WTC11 (cell line): ENCODE measurements around the gene AMDHD2. TPM values are rescaled to one million over a fixed set of nuclear protein-coding genes. Genes with fewer than 3 reads are reported as not detected.

ENCODE experiments used
- ATF1 ChIP-seq: sonication (generic); formaldehyde crosslinking; IDR thresholded peaks from 2 replicates; pipeline ENCODE4 v1.8.1; 2023; ENCODE audit warnings: mild to moderate bottlenecking, moderate library complexity, missing genetic modification reagents
- CREB1 ChIP-seq: sonication (generic); formaldehyde crosslinking; IDR thresholded peaks from 2 replicates; pipeline ENCODE4 v1.8.0; 2023; ENCODE audit warnings: mild to moderate bottlenecking, missing genetic modification reagents
- CREM ChIP-seq: sonication (generic); formaldehyde crosslinking; IDR thresholded peaks from 2 replicates; pipeline ENCODE4 v1.8.1; 2022; ENCODE audit warnings: mild to moderate bottlenecking, missing genetic modification reagents, moderate library complexity
- EMX1 ChIP-seq: fragments of 250-450 bp; sonication (Bioruptor Pico); IDR thresholded peaks from 2 replicates; pipeline ENCODE4 v1.8.0; 2021; ENCODE audit warnings: mild to moderate bottlenecking
- FOXJ3 ChIP-seq: sonication (generic); formaldehyde crosslinking; IDR thresholded peaks from 2 replicates; pipeline ENCODE4 v1.9.0; 2021; ENCODE audit warnings: missing genetic modification reagents, mild to moderate bottlenecking, borderline replicate concordance
- FOXK1 ChIP-seq: sonication (generic); formaldehyde crosslinking; IDR thresholded peaks from 2 replicates; pipeline ENCODE4 v1.8.0; 2022; ENCODE audit warnings: mild to moderate bottlenecking, moderate library complexity, missing genetic modification reagents
- FOXP1 ChIP-seq: sonication (generic); formaldehyde crosslinking; IDR thresholded peaks from 2 replicates; pipeline ENCODE4 v1.8.0; 2022; ENCODE audit warnings: missing genetic modification reagents, mild to moderate bottlenecking, moderate library complexity, borderline replicate concordance
- HMGA2 ChIP-seq: fragments of 250-450 bp; sonication (Bioruptor Pico); IDR thresholded peaks from 2 replicates; pipeline ENCODE4 v1.4.0; 2021; ENCODE audit warnings: mild to moderate bottlenecking, moderate library complexity
- MYBL2 ChIP-seq: sonication (generic); formaldehyde crosslinking; IDR thresholded peaks from 2 replicates; pipeline ENCODE4 v1.8.1; 2023; ENCODE audit warnings: mild to moderate bottlenecking, moderate library complexity, missing genetic modification reagents
- NFE2L1 ChIP-seq: sonication (generic); formaldehyde crosslinking; IDR thresholded peaks from 2 replicates; pipeline ENCODE4 v1.8.1; 2023; ENCODE audit warnings: missing genetic modification reagents
- NR1H2 ChIP-seq: sonication (generic); formaldehyde crosslinking; IDR thresholded peaks from 2 replicates; pipeline ENCODE4 v1.9.0; 2021; ENCODE audit warnings: mild to moderate bottlenecking, moderate library complexity, missing genetic modification reagents
- PRRX2 ChIP-seq: fragments of 250-450 bp; sonication (Bioruptor Pico); IDR thresholded peaks from 2 replicates; pipeline ENCODE4 v1.8.0; 2021; ENCODE audit warnings: mild to moderate bottlenecking
- RORB ChIP-seq: fragments of 250-450 bp; sonication (Bioruptor Pico); IDR thresholded peaks from 2 replicates; pipeline ENCODE4 v1.9.0; 2021; ENCODE audit warnings: mild to moderate bottlenecking
- TEAD4 ChIP-seq: sonication (generic); formaldehyde crosslinking; IDR thresholded peaks from 2 replicates; pipeline ENCODE4 v1.8.0; 2022; ENCODE audit warnings: mild to moderate bottlenecking, missing genetic modification reagents
- ZNF121 ChIP-seq: sonication (generic); formaldehyde crosslinking; IDR thresholded peaks from 2 replicates; pipeline ENCODE4 v1.8.0; 2023; ENCODE audit warnings: missing genetic modification reagents
- ZNF138 ChIP-seq: sonication (generic); formaldehyde crosslinking; conservative IDR thresholded peaks from 2 replicates; pipeline ENCODE4 v1.8.1; 2022; ENCODE audit warnings: mild to moderate bottlenecking, moderate library complexity, missing genetic modification reagents
- ZNF219 ChIP-seq: sonication (generic); formaldehyde crosslinking; IDR thresholded peaks from 2 replicates; pipeline ENCODE4 v1.8.0; 2023; ENCODE audit warnings: missing genetic modification reagents, mild to moderate bottlenecking, borderline replicate concordance
- ZNF232 ChIP-seq: sonication (generic); formaldehyde crosslinking; IDR thresholded peaks from 2 replicates; pipeline ENCODE4 v1.8.0; 2022; ENCODE audit warnings: mild to moderate bottlenecking, missing genetic modification reagents
- ZNF416 ChIP-seq: fragments of 250-450 bp; sonication (Bioruptor Pico); IDR thresholded peaks from 2 replicates; pipeline ENCODE4 v1.9.0; 2021; ENCODE audit warnings: mild to moderate bottlenecking, inconsistent platforms
- total RNA-seq: library from RNA; stranded (reverse); gene quantifications from 3 replicates; pipeline ENCODE4 v1.2.3, GENCODE V29; 2021
- TF ChIP-seq, protein P1 (sequence below): sonication (generic); formaldehyde crosslinking; IDR thresholded peaks from 2 replicates; pipeline ENCODE4 v1.8.1; 2023; ENCODE audit warnings: mild to moderate bottlenecking, moderate library complexity, missing genetic modification reagents
- TF ChIP-seq, protein P2 (sequence below): sonication (generic); formaldehyde crosslinking; IDR thresholded peaks from 2 replicates; pipeline ENCODE4 v1.8.1; 2023; ENCODE audit warnings: mild to moderate bottlenecking, missing genetic modification reagents, borderline replicate concordance
- TF ChIP-seq, protein P3 (sequence below): sonication (generic); formaldehyde crosslinking; IDR thresholded peaks from 2 replicates; pipeline ENCODE4 v1.8.1; 2022; ENCODE audit warnings: mild to moderate bottlenecking, moderate library complexity, missing genetic modification reagents
- TF ChIP-seq, protein P4 (sequence below): sonication (generic); formaldehyde crosslinking; IDR thresholded peaks from 2 replicates; pipeline ENCODE4 v1.8.1; 2022; ENCODE audit warnings: low read depth, mild to moderate bottlenecking, moderate library complexity, missing genetic modification reagents, borderline replicate concordance
- TF ChIP-seq, protein P5 (sequence below): sonication (generic); formaldehyde crosslinking; conservative IDR thresholded peaks from 2 replicates; pipeline ENCODE4 v1.8.1; 2023; ENCODE audit warnings: mild to moderate bottlenecking, low read depth, missing genetic modification reagents, moderate library complexity
- TF ChIP-seq, protein P6 (sequence below): fragments of 250-450 bp; sonication (Bioruptor Pico); IDR thresholded peaks from 2 replicates; pipeline ENCODE4 v1.8.0; 2021; ENCODE audit warnings: mild to moderate bottlenecking
- TF ChIP-seq, protein P7 (sequence below): sonication (generic); formaldehyde crosslinking; IDR thresholded peaks from 2 replicates; pipeline ENCODE4 v1.8.0; 2023; ENCODE audit warnings: missing genetic modification reagents

AMDHD2 gene
- total RNA-seq, 1 experiment from 2014 or later: 70.9 TPM

DNA sequence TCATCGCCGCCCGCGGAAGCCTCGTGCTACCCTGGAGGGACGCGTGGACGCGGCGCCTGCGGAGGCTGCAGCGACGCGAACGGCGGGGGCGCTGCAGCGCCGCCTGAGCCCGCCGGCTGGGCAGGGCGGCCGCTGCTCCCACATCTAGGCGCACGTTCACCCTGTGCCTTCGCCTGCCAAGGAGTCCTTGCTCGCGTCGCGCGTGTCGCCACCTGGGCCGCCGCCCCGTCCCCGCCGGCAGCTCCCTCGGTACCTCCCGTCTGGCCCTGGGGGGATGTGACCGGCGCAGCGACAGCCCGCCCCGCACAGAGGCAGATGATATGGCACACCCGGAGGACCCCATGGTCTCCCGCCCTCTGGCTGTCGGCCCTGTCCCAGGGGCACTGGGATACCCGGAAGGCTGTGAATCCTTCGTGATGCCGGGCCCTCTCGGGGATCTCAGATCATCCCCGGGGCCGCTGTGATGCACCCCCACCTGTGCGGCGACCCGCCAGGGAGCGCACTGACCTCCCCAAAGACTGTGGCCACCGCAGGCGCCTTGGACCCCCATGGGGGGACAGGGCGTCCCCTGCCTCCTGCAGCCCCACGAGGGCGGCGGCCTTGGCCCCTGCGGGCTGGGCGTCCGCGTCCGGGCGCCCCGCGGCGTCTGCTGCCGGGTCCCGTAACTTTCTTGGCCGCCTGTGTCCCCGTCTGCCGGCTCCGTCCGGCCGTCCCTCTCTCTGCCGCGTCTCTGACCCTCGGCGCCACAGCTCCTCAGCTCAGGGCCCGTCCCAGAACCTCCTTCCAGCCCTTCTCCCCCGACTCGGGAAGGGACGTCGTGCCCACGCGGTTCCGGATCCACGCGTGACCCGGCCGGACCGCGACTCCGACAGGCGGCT, 45.9 kb upstream of the AMDHD2 start (continued):
- TF ChIP-seq, protein P1, sequence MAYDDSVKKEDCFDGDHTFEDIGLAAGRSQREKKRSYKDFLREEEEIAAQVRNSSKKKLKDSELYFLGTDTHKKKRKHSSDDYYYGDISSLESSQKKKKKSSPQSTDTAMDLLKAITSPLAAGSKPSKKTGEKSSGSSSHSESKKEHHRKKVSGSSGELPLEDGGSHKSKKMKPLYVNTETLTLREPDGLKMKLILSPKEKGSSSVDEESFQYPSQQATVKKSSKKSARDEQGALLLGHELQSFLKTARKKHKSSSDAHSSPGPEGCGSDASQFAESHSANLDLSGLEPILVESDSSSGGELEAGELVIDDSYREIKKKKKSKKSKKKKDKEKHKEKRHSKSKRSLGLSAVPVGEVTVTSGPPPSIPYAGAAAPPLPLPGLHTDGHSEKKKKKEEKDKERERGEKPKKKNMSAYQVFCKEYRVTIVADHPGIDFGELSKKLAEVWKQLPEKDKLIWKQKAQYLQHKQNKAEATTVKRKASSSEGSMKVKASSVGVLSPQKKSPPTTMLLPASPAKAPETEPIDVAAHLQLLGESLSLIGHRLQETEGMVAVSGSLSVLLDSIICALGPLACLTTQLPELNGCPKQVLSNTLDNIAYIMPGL (CRISPR knock-in tag): peak; percentile 60
- TF ChIP-seq, protein P2, sequence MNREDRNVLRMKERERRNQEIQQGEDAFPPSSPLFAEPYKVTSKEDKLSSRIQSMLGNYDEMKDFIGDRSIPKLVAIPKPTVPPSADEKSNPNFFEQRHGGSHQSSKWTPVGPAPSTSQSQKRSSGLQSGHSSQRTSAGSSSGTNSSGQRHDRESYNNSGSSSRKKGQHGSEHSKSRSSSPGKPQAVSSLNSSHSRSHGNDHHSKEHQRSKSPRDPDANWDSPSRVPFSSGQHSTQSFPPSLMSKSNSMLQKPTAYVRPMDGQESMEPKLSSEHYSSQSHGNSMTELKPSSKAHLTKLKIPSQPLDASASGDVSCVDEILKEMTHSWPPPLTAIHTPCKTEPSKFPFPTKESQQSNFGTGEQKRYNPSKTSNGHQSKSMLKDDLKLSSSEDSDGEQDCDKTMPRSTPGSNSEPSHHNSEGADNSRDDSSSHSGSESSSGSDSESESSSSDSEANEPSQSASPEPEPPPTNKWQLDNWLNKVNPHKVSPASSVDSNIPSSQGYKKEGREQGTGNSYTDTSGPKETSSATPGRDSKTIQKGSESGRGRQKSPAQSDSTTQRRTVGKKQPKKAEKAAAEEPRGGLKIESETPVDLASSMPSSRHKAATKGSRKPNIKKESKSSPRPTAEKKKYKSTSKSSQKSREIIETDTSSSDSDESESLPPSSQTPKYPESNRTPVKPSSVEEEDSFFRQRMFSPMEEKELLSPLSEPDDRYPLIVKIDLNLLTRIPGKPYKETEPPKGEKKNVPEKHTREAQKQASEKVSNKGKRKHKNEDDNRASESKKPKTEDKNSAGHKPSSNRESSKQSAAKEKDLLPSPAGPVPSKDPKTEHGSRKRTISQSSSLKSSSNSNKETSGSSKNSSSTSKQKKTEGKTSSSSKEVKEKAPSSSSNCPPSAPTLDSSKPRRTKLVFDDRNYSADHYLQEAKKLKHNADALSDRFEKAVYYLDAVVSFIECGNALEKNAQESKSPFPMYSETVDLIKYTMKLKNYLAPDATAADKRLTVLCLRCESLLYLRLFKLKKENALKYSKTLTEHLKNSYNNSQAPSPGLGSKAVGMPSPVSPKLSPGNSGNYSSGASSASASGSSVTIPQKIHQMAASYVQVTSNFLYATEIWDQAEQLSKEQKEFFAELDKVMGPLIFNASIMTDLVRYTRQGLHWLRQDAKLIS: no peak
- TF ChIP-seq, protein P3, sequence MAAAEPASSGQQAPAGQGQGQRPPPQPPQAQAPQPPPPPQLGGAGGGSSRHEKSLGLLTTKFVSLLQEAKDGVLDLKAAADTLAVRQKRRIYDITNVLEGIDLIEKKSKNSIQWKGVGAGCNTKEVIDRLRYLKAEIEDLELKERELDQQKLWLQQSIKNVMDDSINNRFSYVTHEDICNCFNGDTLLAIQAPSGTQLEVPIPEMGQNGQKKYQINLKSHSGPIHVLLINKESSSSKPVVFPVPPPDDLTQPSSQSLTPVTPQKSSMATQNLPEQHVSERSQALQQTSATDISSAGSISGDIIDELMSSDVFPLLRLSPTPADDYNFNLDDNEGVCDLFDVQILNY (CRISPR knock-in tag): peak; percentile 32; the same call in 1 of the 2 replicates
- TF ChIP-seq ZNF219 (CRISPR knock-in tag): no peak
- no peak for TF ChIP-seq ZNF416 (CRISPR knock-in tag)
- TF ChIP-seq EMX1: no peak
- TF ChIP-seq, protein P4, sequence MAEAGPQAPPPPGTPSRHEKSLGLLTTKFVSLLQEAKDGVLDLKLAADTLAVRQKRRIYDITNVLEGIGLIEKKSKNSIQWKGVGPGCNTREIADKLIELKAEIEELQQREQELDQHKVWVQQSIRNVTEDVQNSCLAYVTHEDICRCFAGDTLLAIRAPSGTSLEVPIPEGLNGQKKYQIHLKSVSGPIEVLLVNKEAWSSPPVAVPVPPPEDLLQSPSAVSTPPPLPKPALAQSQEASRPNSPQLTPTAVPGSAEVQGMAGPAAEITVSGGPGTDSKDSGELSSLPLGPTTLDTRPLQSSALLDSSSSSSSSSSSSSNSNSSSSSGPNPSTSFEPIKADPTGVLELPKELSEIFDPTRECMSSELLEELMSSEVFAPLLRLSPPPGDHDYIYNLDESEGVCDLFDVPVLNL (CRISPR knock-in tag): no peak
- no peak; the same call in 1 of the 2 replicates for TF ChIP-seq FOXP1 (CRISPR knock-in tag)
- no peak for TF ChIP-seq ZNF232
- TF ChIP-seq, protein P5, sequence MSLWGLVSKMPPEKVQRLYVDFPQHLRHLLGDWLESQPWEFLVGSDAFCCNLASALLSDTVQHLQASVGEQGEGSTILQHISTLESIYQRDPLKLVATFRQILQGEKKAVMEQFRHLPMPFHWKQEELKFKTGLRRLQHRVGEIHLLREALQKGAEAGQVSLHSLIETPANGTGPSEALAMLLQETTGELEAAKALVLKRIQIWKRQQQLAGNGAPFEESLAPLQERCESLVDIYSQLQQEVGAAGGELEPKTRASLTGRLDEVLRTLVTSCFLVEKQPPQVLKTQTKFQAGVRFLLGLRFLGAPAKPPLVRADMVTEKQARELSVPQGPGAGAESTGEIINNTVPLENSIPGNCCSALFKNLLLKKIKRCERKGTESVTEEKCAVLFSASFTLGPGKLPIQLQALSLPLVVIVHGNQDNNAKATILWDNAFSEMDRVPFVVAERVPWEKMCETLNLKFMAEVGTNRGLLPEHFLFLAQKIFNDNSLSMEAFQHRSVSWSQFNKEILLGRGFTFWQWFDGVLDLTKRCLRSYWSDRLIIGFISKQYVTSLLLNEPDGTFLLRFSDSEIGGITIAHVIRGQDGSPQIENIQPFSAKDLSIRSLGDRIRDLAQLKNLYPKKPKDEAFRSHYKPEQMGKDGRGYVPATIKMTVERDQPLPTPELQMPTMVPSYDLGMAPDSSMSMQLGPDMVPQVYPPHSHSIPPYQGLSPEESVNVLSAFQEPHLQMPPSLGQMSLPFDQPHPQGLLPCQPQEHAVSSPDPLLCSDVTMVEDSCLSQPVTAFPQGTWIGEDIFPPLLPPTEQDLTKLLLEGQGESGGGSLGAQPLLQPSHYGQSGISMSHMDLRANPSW (CRISPR knock-in tag): no peak
- TF ChIP-seq FOXJ3: no peak
- no peak for TF ChIP-seq CREM (CRISPR knock-in tag)
- TF ChIP-seq FOXK1 (CRISPR knock-in tag): peak; percentile 52; the same call in 1 of the 2 replicates
- TF ChIP-seq TEAD4: no peak
- no peak for TF ChIP-seq PRRX2 (CRISPR knock-in tag)
- no peak for TF ChIP-seq ZNF121 (CRISPR knock-in tag)
- TF ChIP-seq, protein P6, sequence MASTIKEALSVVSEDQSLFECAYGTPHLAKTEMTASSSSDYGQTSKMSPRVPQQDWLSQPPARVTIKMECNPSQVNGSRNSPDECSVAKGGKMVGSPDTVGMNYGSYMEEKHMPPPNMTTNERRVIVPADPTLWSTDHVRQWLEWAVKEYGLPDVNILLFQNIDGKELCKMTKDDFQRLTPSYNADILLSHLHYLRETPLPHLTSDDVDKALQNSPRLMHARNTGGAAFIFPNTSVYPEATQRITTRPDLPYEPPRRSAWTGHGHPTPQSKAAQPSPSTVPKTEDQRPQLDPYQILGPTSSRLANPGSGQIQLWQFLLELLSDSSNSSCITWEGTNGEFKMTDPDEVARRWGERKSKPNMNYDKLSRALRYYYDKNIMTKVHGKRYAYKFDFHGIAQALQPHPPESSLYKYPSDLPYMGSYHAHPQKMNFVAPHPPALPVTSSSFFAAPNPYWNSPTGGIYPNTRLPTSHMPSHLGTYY (CRISPR knock-in tag): no peak
- TF ChIP-seq NR1H2: no peak
- TF ChIP-seq MYBL2 (CRISPR knock-in tag): peak; percentile 38; the same call in 1 of the 2 replicates
- no peak for TF ChIP-seq HMGA2
- no peak for TF ChIP-seq ATF1 (CRISPR knock-in tag)
- TF ChIP-seq NFE2L1: no peak
- TF ChIP-seq CREB1 (CRISPR knock-in tag): no peak
- TF ChIP-seq, protein P7, sequence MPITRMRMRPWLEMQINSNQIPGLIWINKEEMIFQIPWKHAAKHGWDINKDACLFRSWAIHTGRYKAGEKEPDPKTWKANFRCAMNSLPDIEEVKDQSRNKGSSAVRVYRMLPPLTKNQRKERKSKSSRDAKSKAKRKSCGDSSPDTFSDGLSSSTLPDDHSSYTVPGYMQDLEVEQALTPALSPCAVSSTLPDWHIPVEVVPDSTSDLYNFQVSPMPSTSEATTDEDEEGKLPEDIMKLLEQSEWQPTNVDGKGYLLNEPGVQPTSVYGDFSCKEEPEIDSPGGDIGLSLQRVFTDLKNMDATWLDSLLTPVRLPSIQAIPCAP (CRISPR knock-in tag): no peak
- TF ChIP-seq RORB: no peak
- no peak for TF ChIP-seq ZNF138 (CRISPR knock-in tag)
